Trophoblast cell (in vitro differentiated cells and primary cell): ENCODE measurements around the gene MAPRE3.

ENCODE experiments used
- DNase-seq, 2 donors: peaks; one replicate each; pipeline ENCODE4 v3.0.0-alpha.2; 2016
- H2AFZ ChIP-seq: 2 replicates; pipeline ENCODE4 v1.6.1; 2013; ENCODE audit warnings: low read length, moderate library complexity, mild to moderate bottlenecking; ENCODE audit not compliant: insufficient read depth, poor library complexity
- H2AK5ac ChIP-seq: 2 replicates; pipeline ENCODE4 v1.6.1; 2013; ENCODE audit warnings: mild to moderate bottlenecking, low read length
- H2BK120ac ChIP-seq: 2 replicates; pipeline ENCODE4 v1.6.1; 2013; ENCODE audit warnings: low read length, mild to moderate bottlenecking, moderate library complexity; ENCODE audit not compliant: insufficient read depth, poor library complexity
- H2BK12ac ChIP-seq: 2 replicates; pipeline ENCODE4 v1.6.1; 2013; ENCODE audit warnings: mild to moderate bottlenecking, low read length, moderate library complexity
- H2BK5ac ChIP-seq: 2 replicates; pipeline ENCODE4 v1.6.1; 2013; ENCODE audit warnings: low read length, low read depth, moderate library complexity, mild to moderate bottlenecking; ENCODE audit not compliant: poor library complexity
- H3K14ac ChIP-seq: 2 replicates; pipeline ENCODE4 v1.6.1; 2013; ENCODE audit warnings: mild to moderate bottlenecking, low read length
- H3K18ac ChIP-seq: 2 replicates; pipeline ENCODE4 v1.6.1; 2013; ENCODE audit warnings: mild to moderate bottlenecking, low read length
- H3K23ac ChIP-seq: 2 replicates; pipeline ENCODE4 v1.6.1; 2013; ENCODE audit warnings: low read length
- H3K27ac ChIP-seq: 2 replicates; pipeline ENCODE4 v1.5.1; 2013; ENCODE audit warnings: low read depth, mild to moderate bottlenecking, inconsistent platforms, low read length, moderate library complexity
- H3K27me3 ChIP-seq: 2 replicates; pipeline ENCODE4 v1.6.1; 2013; ENCODE audit warnings: inconsistent platforms, mild to moderate bottlenecking, low read length, moderate library complexity; ENCODE audit not compliant: insufficient read depth
- H3K36me3 ChIP-seq, 2 experiments: 1 replicate in 1 of 2; 2 replicates in 1 of 2; pipeline ENCODE4 v1.6.1; 2013; ENCODE audit warnings: low read length in 2 of 2, mild to moderate bottlenecking in 2 of 2, moderate library complexity in 1 of 2; ENCODE audit not compliant: insufficient read depth in 2 of 2, control insufficient read depth in 1 of 2
- H3K4ac ChIP-seq: 2 replicates; pipeline ENCODE4 v1.6.1; 2013; ENCODE audit warnings: low read depth, mild to moderate bottlenecking, low read length, moderate library complexity
- H3K4me1 ChIP-seq, 2 experiments: 1 replicate in 1 of 2; 2 replicates in 1 of 2; pipeline ENCODE4 v1.6.1; 2013; ENCODE audit warnings: low read length in 2 of 2, mild to moderate bottlenecking in 2 of 2, moderate library complexity in 1 of 2; ENCODE audit not compliant: insufficient read depth in 2 of 2, control insufficient read depth in 1 of 2
- H3K4me2 ChIP-seq: 2 replicates; pipeline ENCODE4 v1.6.1; 2013; ENCODE audit warnings: inconsistent platforms, mild to moderate bottlenecking, low read length, moderate library complexity
- H3K4me3 ChIP-seq: 2 replicates; pipeline ENCODE4 v1.5.1; 2013; ENCODE audit warnings: mild to moderate bottlenecking, low read depth, low read length, inconsistent platforms
- H3K79me1 ChIP-seq: one replicate; pipeline ENCODE4 v1.6.1; 2013; ENCODE audit warnings: low read length
- H3K79me2 ChIP-seq: 2 replicates; pipeline ENCODE4 v1.6.1; 2013; ENCODE audit warnings: low read length, mild to moderate bottlenecking; ENCODE audit not compliant: control insufficient read depth, insufficient read depth, poor library complexity
- H3K9ac ChIP-seq: 2 replicates; pipeline ENCODE4 v1.6.1; 2013; ENCODE audit warnings: mild to moderate bottlenecking, low read length
- H3K9me3 ChIP-seq: 2 replicates; pipeline ENCODE4 v1.6.1; 2013; ENCODE audit warnings: low read depth, mild to moderate bottlenecking, control low read depth, inconsistent platforms, low read length; ENCODE audit not compliant: insufficient read depth
- H4K12ac ChIP-seq: 2 replicates; pipeline ENCODE4 v1.6.1; 2013; ENCODE audit warnings: low read depth, mild to moderate bottlenecking, low read length, moderate library complexity
- H4K8ac ChIP-seq: 2 replicates; pipeline ENCODE4 v1.6.1; 2013; ENCODE audit warnings: low read depth, mild to moderate bottlenecking, low read length, moderate library complexity
- H4K91ac ChIP-seq: one replicate; pipeline ENCODE4 v1.6.1; 2013; ENCODE audit warnings: low read depth, mild to moderate bottlenecking, low read length, moderate library complexity
- WGBS: extraction: QIAGEN DNeasy Blood & Tissue Kit; methylation state at CpG from one replicate; pipeline ENCODE4 v1.1.7; 2013; ENCODE audit warnings: missing lambda C conversion rate; ENCODE audit not compliant: insufficient read length, insufficient coverage; ENCODE audit errors: extremely low coverage; 5-methylcytosine and 5-hydroxymethylcytosine counted together

MAPRE3 gene

GRCh38 chr2:27018142-27018541 is 47.7 kb downstream of the MAPRE3 start:
- Histone ChIP-seq H3K9me3 (no peaks in the 10 kb centered on the region), H3K27ac (no peak overlapping the region), H4K91ac (no peak overlapping the region), H3K4ac (no peak overlapping the region), H4K8ac (no peak overlapping the region), H2BK5ac (no peak overlapping the region), H2AK5ac (no peak overlapping the region), H2BK120ac (no peak overlapping the region), H2BK12ac (no peak overlapping the region), H3K4me2 (no peak overlapping the region), H3K14ac (no peak overlapping the region), H2AFZ (no peak overlapping the region), H3K9ac (no peak overlapping the region), H3K23ac (no peak overlapping the region), H3K79me1 (peaks cover 7% of the 10 kb centered on the region), H3K36me3 (peaks cover 4 to 6% of the 10 kb centered on the region in 2 experiments), H4K12ac (no peak overlapping the region), H3K4me1 (peaks cover 16 to 21% of the 10 kb centered on the region in 2 experiments), H3K79me2 (no peaks in the 10 kb centered on the region), H3K27me3 (no peaks in the 10 kb centered on the region), H3K18ac (no peak overlapping the region), H3K4me3 (no peak overlapping the region)
- WGBS: no CpG with 5 or more reads among the region's 3 CpGs
- no peak for DNase-seq

GRCh38 chr2:27019459-27019858 is 49.0 kb downstream of the MAPRE3 start:
- H3K36me3 ChIP-seq: peaks cover 14 to 16% of the 10 kb centered on the region in 2 experiments
- H3K79me1 ChIP-seq: peaks cover 7% of the 10 kb centered on the region
- H3K27ac ChIP-seq: no peak overlapping the region
- H2BK5ac ChIP-seq: no peak overlapping the region
- no peak overlapping the region for H2BK120ac ChIP-seq
- no peak overlapping the region for H3K14ac ChIP-seq
- H3K27me3 ChIP-seq: no peaks in the 10 kb centered on the region
- no peak overlapping the region for H2BK12ac ChIP-seq
- H3K4ac ChIP-seq: no peak overlapping the region
- no peak overlapping the region for H4K12ac ChIP-seq
- H3K79me2 ChIP-seq: no peaks in the 10 kb centered on the region
- H3K9ac ChIP-seq: no peak overlapping the region
- H3K4me3 ChIP-seq: no peak overlapping the region
- H3K9me3 ChIP-seq: no peaks in the 10 kb centered on the region
- no peak overlapping the region for H4K8ac ChIP-seq
- H3K4me1 ChIP-seq: peaks cover 16 to 21% of the 10 kb centered on the region in 2 experiments
- no peak for DNase-seq
- WGBS: no CpG with 5 or more reads among the region's 9 CpGs
- H3K23ac ChIP-seq: no peak overlapping the region
- H3K18ac ChIP-seq: no peak overlapping the region
- no peak overlapping the region for H2AFZ ChIP-seq
- H2AK5ac ChIP-seq: no peak overlapping the region
- no peak overlapping the region for H4K91ac ChIP-seq
- H3K4me2 ChIP-seq: no peak overlapping the region

GRCh38 chr2:27019931-27020855 is 49.8 kb downstream of the MAPRE3 start:
- H3K27me3 ChIP-seq: no peaks in the 10 kb centered on the region
- peaks cover 16 to 21% of the 10 kb centered on the region in 2 experiments for H3K4me1 ChIP-seq
- H4K12ac ChIP-seq: no peak overlapping the region
- H3K4me2 ChIP-seq: no peak overlapping the region
- peaks cover 13 to 16% of the 10 kb centered on the region in 2 experiments for H3K36me3 ChIP-seq
- H3K79me1 ChIP-seq: peaks cover 7% of the 10 kb centered on the region
- peak overlapping the region; percentile 24 for H2BK120ac ChIP-seq
- WGBS: no CpG with 5 or more reads among the region's 9 CpGs
- H3K79me2 ChIP-seq: no peaks in the 10 kb centered on the region
- peak overlapping the region; percentile 19 for H3K27ac ChIP-seq
- no peaks in the 10 kb centered on the region for H3K9me3 ChIP-seq
- no peak for DNase-seq
- peak overlapping the region; percentile 32 for H2BK12ac ChIP-seq
- no peak overlapping the region for H3K14ac ChIP-seq
- no peak overlapping the region for H3K18ac ChIP-seq
- no peak overlapping the region for H3K4me3 ChIP-seq
- no peak overlapping the region for H3K9ac ChIP-seq
- H4K91ac ChIP-seq: peak overlapping the region; percentile 17
- no peak overlapping the region for H4K8ac ChIP-seq
- no peak overlapping the region for H2AFZ ChIP-seq
- H2AK5ac ChIP-seq: no peak overlapping the region
- H3K23ac ChIP-seq: no peak overlapping the region
- H3K4ac ChIP-seq: no peak overlapping the region
- no peak overlapping the region for H2BK5ac ChIP-seq

- H3K18ac ChIP-seq: no peak overlapping the region
These were observed 51.0 kb downstream of the MAPRE3 start for GRCh38 chr2:27021253-27022049.

More at GRCh38 chr2:27021253-27022049, 51.0 kb downstream of the MAPRE3 start:
- Histone ChIP-seq H4K12ac (no peak overlapping the region), H2BK120ac (no peak overlapping the region), H3K9me3 (no peaks in the 10 kb centered on the region), H4K8ac (no peak overlapping the region), H3K23ac (no peak overlapping the region), H3K79me1 (peaks cover 4% of the 10 kb centered on the region), H2BK5ac (peak overlapping the region; percentile 18), H2BK12ac (peak overlapping the region; percentile 10), H3K4ac (no peak overlapping the region), H2AK5ac (peak overlapping the region; percentile 24), H3K79me2 (no peaks in the 10 kb centered on the region), H3K27ac (peak overlapping the region; percentile 79), H3K9ac (no peak overlapping the region), H2AFZ (no peak overlapping the region), H3K14ac (peak overlapping the region; percentile 55), H3K4me3 (no peak overlapping the region), H3K36me3 (peaks cover 25 to 26% of the 10 kb centered on the region in 2 experiments), H3K4me2 (peak overlapping the region; percentile 14), H3K27me3 (no peaks in the 10 kb centered on the region), H3K4me1 (peaks cover 15 to 16% of the 10 kb centered on the region in 2 experiments), H4K91ac (peak overlapping the region; percentile 22)
- WGBS: no CpG with 5 or more reads among the region's 11 CpGs
- DNase-seq: peak; percentile 59 to 60
